LNCAP (cell line): ENCODE results near the gene RNF208.

Experiments
- TF ChIP-seq, protein P1 (sequence below): fragments of 450-650 bp; IDR thresholded peaks from 2 replicates; pipeline ENCODE4 v1.5.1; 2017; ENCODE audit warnings: mild to moderate bottlenecking

The RNF208 gene

DNA sequence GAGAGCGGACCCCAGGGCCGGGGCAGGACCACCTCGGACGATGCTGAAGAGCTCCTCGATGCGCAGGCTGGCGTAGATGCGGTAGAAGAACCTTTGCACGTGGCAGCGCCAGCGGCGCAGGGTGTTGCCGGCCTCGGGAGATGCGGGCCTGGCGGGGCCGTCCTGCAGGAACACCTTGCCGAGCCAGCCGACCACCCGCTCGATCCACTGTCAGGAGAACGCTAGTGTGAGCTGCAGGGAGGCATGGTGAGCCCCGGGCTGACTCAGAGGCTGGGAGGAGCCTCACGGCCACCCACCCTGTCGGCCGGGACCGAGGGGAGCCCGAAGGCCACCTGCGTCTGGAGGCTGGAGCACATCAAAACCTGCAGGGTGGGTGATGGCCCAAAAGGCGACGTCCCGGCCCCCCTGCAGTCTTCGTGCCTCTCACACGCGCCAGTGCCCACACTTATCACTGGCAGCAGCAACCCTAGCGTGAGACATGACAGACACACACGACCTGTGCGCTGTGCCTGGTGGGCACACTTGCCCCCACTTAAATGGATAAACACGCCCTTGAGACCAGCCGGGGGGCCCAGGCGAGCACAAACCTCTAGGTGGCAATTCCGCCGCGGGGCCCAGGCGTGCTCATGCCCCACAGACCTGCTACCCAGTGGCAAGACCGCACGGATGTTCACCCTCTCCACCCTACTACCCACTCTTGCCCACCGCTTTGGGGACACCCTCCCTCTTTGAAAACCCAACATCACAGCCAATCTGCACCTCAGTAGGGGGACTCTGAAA, 37.0 kb downstream of the RNF208 start:
- TF ChIP-seq, protein P1, sequence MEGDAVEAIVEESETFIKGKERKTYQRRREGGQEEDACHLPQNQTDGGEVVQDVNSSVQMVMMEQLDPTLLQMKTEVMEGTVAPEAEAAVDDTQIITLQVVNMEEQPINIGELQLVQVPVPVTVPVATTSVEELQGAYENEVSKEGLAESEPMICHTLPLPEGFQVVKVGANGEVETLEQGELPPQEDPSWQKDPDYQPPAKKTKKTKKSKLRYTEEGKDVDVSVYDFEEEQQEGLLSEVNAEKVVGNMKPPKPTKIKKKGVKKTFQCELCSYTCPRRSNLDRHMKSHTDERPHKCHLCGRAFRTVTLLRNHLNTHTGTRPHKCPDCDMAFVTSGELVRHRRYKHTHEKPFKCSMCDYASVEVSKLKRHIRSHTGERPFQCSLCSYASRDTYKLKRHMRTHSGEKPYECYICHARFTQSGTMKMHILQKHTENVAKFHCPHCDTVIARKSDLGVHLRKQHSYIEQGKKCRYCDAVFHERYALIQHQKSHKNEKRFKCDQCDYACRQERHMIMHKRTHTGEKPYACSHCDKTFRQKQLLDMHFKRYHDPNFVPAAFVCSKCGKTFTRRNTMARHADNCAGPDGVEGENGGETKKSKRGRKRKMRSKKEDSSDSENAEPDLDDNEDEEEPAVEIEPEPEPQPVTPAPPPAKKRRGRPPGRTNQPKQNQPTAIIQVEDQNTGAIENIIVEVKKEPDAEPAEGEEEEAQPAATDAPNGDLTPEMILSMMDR: no peak

DNA sequence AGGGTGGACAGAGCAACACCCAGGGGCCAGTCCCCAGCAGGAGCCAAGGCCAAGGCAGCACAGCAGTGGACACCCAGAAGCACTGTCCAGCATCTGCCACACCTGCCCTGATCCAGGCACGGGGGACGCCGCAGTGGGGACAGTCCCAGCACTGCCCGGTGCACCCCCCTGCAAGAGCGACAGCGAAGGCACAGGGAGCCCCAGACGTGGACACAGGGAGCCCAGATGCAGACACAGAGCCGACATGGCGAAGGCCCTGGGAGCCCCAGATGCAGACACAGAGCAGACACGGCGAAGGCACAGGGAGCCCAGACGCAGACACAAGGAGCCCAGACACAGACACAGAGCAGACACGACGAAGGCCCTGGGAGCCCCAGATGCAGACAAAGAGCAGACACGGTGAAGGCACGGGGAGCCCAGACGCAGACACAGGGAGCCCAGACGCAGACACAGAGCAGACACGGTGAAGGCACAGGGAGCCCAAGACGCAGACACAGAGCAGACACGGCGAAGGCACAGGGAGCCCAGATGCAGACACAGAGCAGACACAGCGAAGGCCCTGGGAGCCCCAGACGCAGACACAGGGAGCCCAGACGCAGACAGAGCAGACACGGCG, 38.0 kb downstream of the RNF208 start:
- TF ChIP-seq, protein P1: no peak

DNA sequence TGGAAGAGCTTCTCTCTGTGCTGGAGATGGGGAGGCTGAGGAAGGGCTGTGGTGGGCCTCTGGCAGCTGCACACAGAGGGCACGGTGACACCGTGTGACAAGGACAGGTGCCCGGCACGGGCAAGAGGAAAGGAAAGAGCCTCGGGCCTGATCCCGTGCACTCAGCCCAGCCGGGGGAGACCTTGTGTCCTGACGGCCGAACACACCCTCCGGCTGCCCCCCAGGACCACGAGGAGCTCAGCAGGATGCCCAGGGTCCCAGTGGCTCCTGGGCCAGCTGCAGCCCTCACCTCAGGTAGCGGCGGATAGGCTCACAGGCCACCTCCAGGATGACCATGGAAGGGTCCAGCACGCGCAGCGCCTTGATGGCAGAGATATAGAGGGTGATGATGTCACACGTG, 39.2 kb downstream of the RNF208 start:
- TF ChIP-seq, protein P1: no peak

DNA sequence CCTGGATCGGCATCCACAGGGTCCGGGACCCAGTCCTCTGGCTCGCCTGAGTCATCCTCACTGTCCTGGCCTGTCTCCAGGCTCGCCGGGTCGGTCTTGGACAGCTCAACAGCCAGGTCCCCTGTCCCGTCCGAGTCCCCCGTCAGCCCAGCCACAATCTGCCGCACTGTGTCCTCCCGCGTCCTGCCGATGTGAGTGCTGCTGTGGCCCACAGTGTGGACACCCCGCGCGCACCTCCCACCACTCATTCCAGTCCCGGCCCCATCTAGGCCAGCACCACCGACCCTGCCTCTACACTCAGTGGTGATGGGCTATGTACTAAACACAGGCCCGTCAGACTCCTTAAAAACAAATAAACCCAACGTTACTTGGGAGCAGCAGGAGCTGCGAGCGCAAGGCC, 40.4 kb downstream of the RNF208 start:
- TF ChIP-seq, protein P1: no peak

DNA sequence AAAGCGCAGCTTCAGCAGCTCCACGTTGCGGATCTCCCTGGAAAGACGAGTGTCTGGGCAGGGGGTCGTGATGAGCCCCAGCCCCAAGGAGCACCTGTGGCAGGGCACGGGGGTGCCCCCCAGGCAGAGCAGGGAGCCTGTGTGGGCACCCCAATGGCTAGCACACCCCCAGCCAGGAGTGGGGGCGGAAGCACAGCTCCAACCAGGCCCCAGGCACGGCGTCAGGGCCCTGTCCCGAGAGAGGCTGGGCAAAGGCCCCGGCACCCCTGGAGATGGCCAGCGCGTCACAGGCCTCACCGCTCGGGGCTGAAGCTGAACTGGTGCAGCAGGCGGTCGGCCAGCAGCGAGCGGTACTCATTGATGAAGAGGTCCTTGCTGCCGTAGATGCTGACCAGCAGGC, 41.5 kb downstream of the RNF208 start:
- TF ChIP-seq, protein P1: no peak

DNA sequence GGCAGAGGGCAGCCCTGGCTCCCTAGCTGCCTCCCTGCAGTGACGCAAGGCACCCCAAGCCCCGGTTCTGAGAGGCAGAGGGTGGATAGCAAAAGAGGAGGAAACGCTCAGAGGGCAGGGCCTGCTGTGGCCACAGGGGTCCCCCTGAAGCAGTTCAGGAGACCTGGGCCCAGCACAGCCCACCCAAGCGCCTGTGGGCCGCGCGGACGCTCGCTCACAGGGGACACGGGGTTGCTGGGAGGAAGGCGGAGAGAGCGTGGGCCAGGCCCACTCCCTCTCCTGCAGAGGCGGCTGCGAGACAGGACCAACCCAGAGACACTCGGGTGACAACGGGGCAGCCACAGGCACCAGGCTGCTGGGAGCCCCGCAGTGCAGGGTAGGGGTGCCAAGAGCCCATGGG, 42.3 kb downstream of the RNF208 start:
- TF ChIP-seq, protein P1: no peak

DNA sequence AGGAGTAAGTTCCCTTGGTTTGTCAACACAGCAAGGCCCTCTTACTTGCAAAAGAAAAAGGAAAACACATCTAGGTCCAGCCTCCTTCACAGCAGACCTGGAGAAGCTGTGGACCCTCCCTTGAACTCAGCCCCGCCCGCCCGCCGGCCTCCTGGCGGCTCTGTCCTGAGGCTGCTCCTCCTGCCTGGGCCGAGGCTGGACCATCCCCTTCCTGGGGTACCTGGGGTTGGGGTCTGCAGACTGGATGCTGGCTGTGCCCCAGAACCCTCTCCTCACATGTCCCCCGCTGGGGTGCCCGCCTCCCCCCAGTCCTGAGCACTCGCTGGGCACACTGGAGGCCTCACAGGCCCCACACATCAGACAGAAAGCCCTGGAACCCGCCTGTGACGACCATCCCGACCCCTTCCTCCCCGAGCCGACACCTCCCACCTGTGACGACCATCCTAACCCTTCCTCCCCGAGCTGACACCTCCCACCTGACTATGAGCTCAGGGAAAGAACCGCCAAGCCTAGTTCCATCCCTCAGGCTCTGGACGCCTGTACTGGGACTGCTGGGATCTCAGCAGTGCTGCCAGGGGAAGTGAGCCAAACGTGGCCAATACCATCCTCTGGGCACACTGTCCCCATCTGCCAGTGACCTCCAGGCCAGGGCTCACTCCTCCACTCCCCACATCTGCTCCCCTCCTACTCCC, 43.0 kb downstream of the RNF208 start:
- TF ChIP-seq, protein P1: no peak
